Measurements from ENCODE around the gene SERPINB13. TPM values are rescaled to one million over a fixed set of nuclear protein-coding genes. Genes with fewer than 3 reads are reported as not detected.
"Not testable (repeated sequence)": the region's sequence is repeated elsewhere in the genome, so short reads cannot be mapped to it uniquely, and the experiment has no call there.

Gene SERPINB13
- total RNA-seq, 4 donors from 2014 or later = 168 to 354 (median 201) TPM

GRCh38 chr18:63624863-63625262, 37.7 kb downstream of the SERPINB13 start:
- H3K4me1 ChIP-seq = no peaks in the 10 kb centered on the region
- H3K9me3 ChIP-seq = peaks cover 0 to 30% (median 22%) of the 10 kb centered on the region in 3 donors
- H3K36me3 ChIP-seq = no peaks in the 10 kb centered on the region
- intact Hi-C loops (cut with DNase I) = no loop called here
- no peak overlapping the region for H3K4me3 ChIP-seq
- TF ChIP-seq CTCF (IDR thresholded peaks at IDR 0.05) (no peak), POLR2A (IDR thresholded peaks at IDR 0.05) (no peak)
- no peak overlapping the region for H3K27ac ChIP-seq
- WGBS, 2 donors = 80 to 89% methylated on average over 1 to 3 of the region's 3 CpGs
- no peak for DNase-seq
- H3K27me3 ChIP-seq = no peaks in the 10 kb centered on the region

- Histone ChIP-seq H3K9me3 (peaks cover 0 to 30% (median 22%) of the 10 kb centered on the region in 3 donors), H3K4me3 (no peak overlapping the region), H3K4me1 (no peaks in the 10 kb centered on the region), H3K36me3 (no peaks in the 10 kb centered on the region), H3K27me3 (no peaks in the 10 kb centered on the region), H3K27ac (no peak overlapping the region)
- TF ChIP-seq POLR2A (IDR thresholded peaks at IDR 0.05) (no peak), CTCF (IDR thresholded peaks at IDR 0.05) (no peak)
- DNase-seq = no peak
- intact Hi-C loops (cut with DNase I) = no loop called here
- 58 to 77% methylated on average over 3 to 4 of the region's 4 CpGs for WGBS, 2 donors
Observed at GRCh38 chr18:63626431-63626830, 39.3 kb downstream of the SERPINB13 start.

GRCh38 chr18:63627819-63628218, 40.7 kb downstream of the SERPINB13 start:
- no peak overlapping the region for H3K27ac ChIP-seq
- no peak for DNase-seq
- no peak overlapping the region for H3K4me3 ChIP-seq
- H3K9me3 ChIP-seq = peaks cover 0 to 33% (median 22%) of the 10 kb centered on the region in 3 donors
- no peaks in the 10 kb centered on the region for H3K36me3 ChIP-seq
- TF ChIP-seq CTCF (IDR thresholded peaks at IDR 0.05) (no peak), POLR2A (IDR thresholded peaks at IDR 0.05) (no peak)
- no peaks in the 10 kb centered on the region for H3K4me1 ChIP-seq
- intact Hi-C loops (cut with DNase I) = no loop called here
- H3K27me3 ChIP-seq = no peaks in the 10 kb centered on the region

GRCh38 chr18:63637703-63638102, 50.6 kb downstream of the SERPINB13 start:
- H3K9me3 ChIP-seq = no peaks in the 10 kb centered on the region
- DNase-seq = no peak
- intact Hi-C loops (cut with DNase I) = no loop called here
- no peak overlapping the region for H3K27ac ChIP-seq
- no peaks in the 10 kb centered on the region for H3K4me1 ChIP-seq
- no peaks in the 10 kb centered on the region for H3K27me3 ChIP-seq
- 86 to 92% methylated on average over 6 of the region's 6 CpGs for WGBS, 2 donors
- no peak overlapping the region for H3K4me3 ChIP-seq
- no peaks in the 10 kb centered on the region for H3K36me3 ChIP-seq
- TF ChIP-seq CTCF (IDR thresholded peaks at IDR 0.05) (no peak), POLR2A (IDR thresholded peaks at IDR 0.05) (no peak)

GRCh38 chr18:63641157-63641680, 54.1 kb downstream of the SERPINB13 start:
- H3K9me3 ChIP-seq; H3K36me3 ChIP-seq; H3K27ac ChIP-seq; H3K27me3 ChIP-seq; H3K4me1 ChIP-seq; H3K4me3 ChIP-seq; intact Hi-C loops (cut with DNase I); DNase-seq: not testable (repeated sequence)
- 36 to 60% methylated on average over 4 of the region's 4 CpGs for WGBS, 2 donors

- 73 to 79% methylated on average over 3 to 4 of the region's 4 CpGs for WGBS, 2 donors
- H3K4me1 ChIP-seq; H3K27ac ChIP-seq; H3K27me3 ChIP-seq; DNase-seq; H3K9me3 ChIP-seq; H3K36me3 ChIP-seq; intact Hi-C loops (cut with DNase I); H3K4me3 ChIP-seq: not testable (repeated sequence)
Observed at GRCh38 chr18:63642668-63643356, 55.7 kb downstream of the SERPINB13 start.

- H3K36me3 ChIP-seq; H3K4me1 ChIP-seq; H3K27me3 ChIP-seq; H3K4me3 ChIP-seq; H3K9me3 ChIP-seq; H3K27ac ChIP-seq; DNase-seq; intact Hi-C loops (cut with DNase I): not testable (repeated sequence)
- WGBS, 2 donors = 29% methylated on average over 1 of the region's 2 CpGs; no CpG with 5 or more reads in 1 of the 2 donors
Observed at GRCh38 chr18:63644142-63644541, 57.0 kb downstream of the SERPINB13 start, which contains the start of gene SERPINB4. Gene SERPINB4 (minus strand): TSS chr18:63644256. CDS start chr18:63643577, 679 bp downstream.

GRCh38 chr18:63644694-63645093, 57.6 kb downstream of the SERPINB13 start:
- DNase-seq; H3K27me3 ChIP-seq; intact Hi-C loops (cut with DNase I); H3K9me3 ChIP-seq; H3K4me3 ChIP-seq; H3K4me1 ChIP-seq; H3K27ac ChIP-seq; H3K36me3 ChIP-seq: not testable (repeated sequence)
- WGBS, 2 donors = 92 to 94% methylated on average over 1 of the region's 1 CpG

All from esophagus squamous epithelium (tissue), 5 donors.